Measurements from ENCODE around the gene LIPC. TPM values are rescaled to one million over a fixed set of nuclear protein-coding genes. Genes with fewer than 3 reads are reported as not detected.

LIPC gene
- total RNA-seq, 1 experiment from 2014 or later = not detected

GRCh38 chr15:58515807-58516206, 84.0 kb downstream of the LIPC start (continued):
- TF ChIP-seq FOXP4 (CRISPR knock-in tag; IDR thresholded peaks at IDR 0.05) (no peak), NR3C1 (CRISPR knock-in tag; conservative IDR thresholded peaks at IDR 0.05; ENCODE audit: low read depth) (no peak)

GRCh38 chr15:58517252-58517681, 85.5 kb downstream of the LIPC start:
- TF ChIP-seq CBFB (CRISPR knock-in tag; IDR thresholded peaks at IDR 0.05; ENCODE audit: low read depth) = no peak
- no peak for TF ChIP-seq TEAD1 (CRISPR knock-in tag; IDR thresholded peaks at IDR 0.05)
- TF ChIP-seq ZNF425 (CRISPR knock-in tag; conservative IDR thresholded peaks at IDR 0.05) = no peak
- TF ChIP-seq PRDM15 (CRISPR knock-in tag; IDR thresholded peaks at IDR 0.05) = no peak
- no peak for TF ChIP-seq IRF2 (CRISPR knock-in tag; IDR thresholded peaks at IDR 0.05; ENCODE audit: borderline replicate concordance, low read depth)
- no peak for TF ChIP-seq EMX1 (CRISPR knock-in tag; IDR thresholded peaks at IDR 0.05)
- no peak for TF ChIP-seq ZNF671 (CRISPR knock-in tag; IDR thresholded peaks at IDR 0.05)
- no peak for TF ChIP-seq KAT7 (CRISPR knock-in tag; IDR thresholded peaks at IDR 0.05; ENCODE audit: borderline replicate concordance)
- TF ChIP-seq ZMAT4 (CRISPR knock-in tag; IDR thresholded peaks at IDR 0.05) = no peak
- TF ChIP-seq CREM (CRISPR knock-in tag; IDR thresholded peaks at IDR 0.05) = no peak
- TF ChIP-seq FOXP4 (CRISPR knock-in tag; IDR thresholded peaks at IDR 0.05) = no peak
- TF ChIP-seq MYBL2 (CRISPR knock-in tag; IDR thresholded peaks at IDR 0.05) = no peak
- no peak for TF ChIP-seq FOXJ3 (CRISPR knock-in tag; IDR thresholded peaks at IDR 0.05; ENCODE audit: borderline replicate concordance)
- CTCF ChIA-PET = interaction anchor here (0.7 to 1.5 kb wide), 7 partner anchors 10 to 334 kb away, joined by 3 to 6 read pairs (median 3); no protein-coding TSS in a partner anchor
- no peaks in the 10 kb centered on the region for H3K27me3 Mint-ChIP-seq (ENCODE audit: low read depth)
- POLR2A ChIA-PET = no interaction called here
- H3K36me3 Mint-ChIP-seq = no peaks in the 10 kb centered on the region
- peaks cover 29% of the 10 kb centered on the region for H3K4me1 Mint-ChIP-seq
- peaks cover 15% of the 10 kb centered on the region for H3K9me3 Mint-ChIP-seq
- ATAC-seq (peak; percentile 23; the same call in 1 of the 2 replicates), DNase-seq (ENCODE audit: low spot score) (no peak)
- no peak overlapping the region for H3K27ac Mint-ChIP-seq
- H3K4me3 Mint-ChIP-seq = no peak overlapping the region
